IMR-90 (cell line): ENCODE data around the gene SLC38A9. TPM values are rescaled to one million over a fixed set of nuclear protein-coding genes. Genes with fewer than 3 reads are reported as not detected.

Experiments
- ATAC-seq: fragments of 200-7000 bp; cut with Tn5 transposase; 2 replicates; pipeline ENCODE4 v1.9.1; 2020; ENCODE audit warnings: low read depth, mild to moderate bottlenecking, moderate library complexity
- BruUV-seq: library from RNA; stranded (reverse); fragments of 400-500 nt; replicated peaks from 2 replicates; lab custom pipeline; 2021; lab: Mats Ljungman, UMichigan
- CTCF ChIA-PET: fragments of 300-600 bp; formaldehyde crosslinking; extraction: SDS; loops from one replicate; lab custom pipeline; 2021; ENCODE audit warnings: antibody characterized with exemption; lab: Yijun Ruan, JAX
- POLR2A ChIA-PET: fragments of 300-600 bp; sonication (Branson Sonifier 250); formaldehyde crosslinking; loops from one replicate; lab custom pipeline; 2022; ENCODE audit warnings: antibody characterized with exemption; ENCODE audit not compliant: unreplicated experiment; lab: Charles Lee
- DNase-seq: peaks from one replicate; pipeline ENCODE4 v3.0.0; 2013
- H2AFZ ChIP-seq: replicated peaks from 2 replicates; pipeline ENCODE3; 2013; ENCODE audit warnings: low read length, mild to moderate bottlenecking; ENCODE audit not compliant: poor library complexity
- H2AK5ac ChIP-seq: 2 replicates; pipeline ENCODE4 v1.6.1; 2013; ENCODE audit warnings: low read depth, low read length, inconsistent platforms
- H2AK9ac ChIP-seq: replicated peaks from 2 replicates; pipeline ENCODE3; 2013; ENCODE audit warnings: mild to moderate bottlenecking, low read depth, low read length, moderate library complexity; ENCODE audit not compliant: poor library complexity
- H2BK120ac ChIP-seq: 2 replicates; pipeline ENCODE4 v1.6.1; 2013; ENCODE audit warnings: low read depth, low read length, inconsistent platforms
- H2BK15ac ChIP-seq: 3 replicates; pipeline ENCODE4 v1.6.1; 2013; ENCODE audit warnings: low read depth, low read length, inconsistent platforms
- H2BK20ac ChIP-seq: 2 replicates; pipeline ENCODE4 v1.6.1; 2013; ENCODE audit warnings: low read depth, mild to moderate bottlenecking, inconsistent platforms, low read length, moderate library complexity
- H2BK5ac ChIP-seq: 2 replicates; pipeline ENCODE4 v1.6.1; 2013; ENCODE audit warnings: mild to moderate bottlenecking, low read depth, low read length, inconsistent platforms; ENCODE audit not compliant: poor library complexity, severe bottlenecking
- H3K14ac ChIP-seq: replicated peaks from 2 replicates; pipeline ENCODE4 v1.6.1; 2013; ENCODE audit warnings: low read depth, low read length, inconsistent platforms
- H3K18ac ChIP-seq: 2 replicates; pipeline ENCODE4 v1.6.1; 2013; ENCODE audit warnings: low read depth, low read length, control low read depth
- H3K23ac ChIP-seq: 2 replicates; pipeline ENCODE4 v1.6.1; 2013; ENCODE audit warnings: low read depth, low read length, inconsistent platforms
- H3K27ac ChIP-seq: 2 replicates; pipeline ENCODE4 v1.5.1; 2013; ENCODE audit warnings: mild to moderate bottlenecking, control low read depth, low read length; ENCODE audit not compliant: insufficient read depth
- H3K27me3 ChIP-seq: 2 replicates; pipeline ENCODE4 v1.6.1; 2013; ENCODE audit warnings: low read length; ENCODE audit not compliant: control insufficient read depth, insufficient read depth
- H3K36me3 ChIP-seq: 2 replicates; pipeline ENCODE4 v1.6.1; 2013; ENCODE audit warnings: low read length, mixed read lengths; ENCODE audit not compliant: control insufficient read depth, insufficient read depth
- H3K4ac ChIP-seq: 2 replicates; pipeline ENCODE4 v1.6.1; 2013; ENCODE audit warnings: low read depth, low read length, inconsistent platforms
- H3K4me1 ChIP-seq: 2 replicates; pipeline ENCODE4 v1.6.1; 2013; ENCODE audit warnings: low read length, mixed read lengths; ENCODE audit not compliant: control insufficient read depth, insufficient read depth
- H3K4me2 ChIP-seq: 2 replicates; pipeline ENCODE4 v1.6.1; 2013; ENCODE audit warnings: low read depth, mild to moderate bottlenecking, control low read depth, low read length, moderate library complexity
- H3K4me3 ChIP-seq: 2 replicates; pipeline ENCODE4 v1.5.1; 2013; ENCODE audit warnings: low read depth, mild to moderate bottlenecking, control low read depth, low read length, moderate library complexity; ENCODE audit not compliant: insufficient read depth
- H3K56ac ChIP-seq: 2 replicates; pipeline ENCODE4 v1.6.1; 2013; ENCODE audit warnings: low read length, inconsistent platforms; ENCODE audit not compliant: insufficient read depth; ENCODE audit errors: extremely low read depth
- H3K79me1 ChIP-seq, 2 experiments: 2 replicates each; pipeline ENCODE4 v1.6.1; 2013; ENCODE audit warnings: low read length in 2 of 2, inconsistent platforms in 1 of 2, low read depth in 1 of 2
- H3K9ac ChIP-seq: 2 replicates; pipeline ENCODE4 v1.6.1; 2013; ENCODE audit warnings: low read depth, low read length, control low read depth
- H3K9me1 ChIP-seq: 2 replicates; pipeline ENCODE4 v1.6.1; 2013; ENCODE audit warnings: low read length, inconsistent platforms; ENCODE audit not compliant: insufficient read depth
- H3K9me3 ChIP-seq: 2 replicates; pipeline ENCODE4 v1.6.1; 2013; ENCODE audit warnings: low read length; ENCODE audit not compliant: control insufficient read depth, insufficient read depth
- H4K20me1 ChIP-seq: 2 replicates; pipeline ENCODE4 v1.6.1; 2013; ENCODE audit warnings: low read length, inconsistent platforms; ENCODE audit not compliant: insufficient read depth
- H4K5ac ChIP-seq: 2 replicates; pipeline ENCODE4 v1.6.1; 2013; ENCODE audit warnings: mild to moderate bottlenecking, low read depth, low read length, control low read depth
- H4K8ac ChIP-seq, 2 experiments: 2 replicates each; pipeline ENCODE4 v1.6.1; 2013; ENCODE audit warnings: low read depth in 2 of 2, low read length in 2 of 2, control low read depth in 1 of 2, inconsistent platforms in 1 of 2
- H4K91ac ChIP-seq: 2 replicates; pipeline ENCODE4 v1.6.1; 2013; ENCODE audit warnings: low read depth, low read length, inconsistent platforms; ENCODE audit not compliant: insufficient read depth
- BHLHE40 ChIP-seq: fragments of 150-350 bp; IDR thresholded peaks from 2 replicates; pipeline ENCODE4 v1.6.1; 2016; ENCODE audit warnings: mild to moderate bottlenecking, low read depth, low read length
- CEBPB ChIP-seq: IDR thresholded peaks from 2 replicates; pipeline ENCODE4 v1.6.1; 2012; ENCODE audit warnings: low read depth, low read length, improper control_type of control experiment
- CHD1 ChIP-seq: IDR thresholded peaks from 2 replicates; pipeline ENCODE4 v1.6.1; 2012; ENCODE audit warnings: low read depth, low read length, improper control_type of control experiment
- CTCF ChIP-seq: conservative IDR thresholded peaks from 2 replicates; pipeline ENCODE4 v1.5.1; 2012; ENCODE audit warnings: mild to moderate bottlenecking, low read depth, low read length, improper control_type of control experiment
- ELK1 ChIP-seq: fragments of 150-350 bp; IDR thresholded peaks from 2 replicates; pipeline ENCODE4 v1.6.1; 2016; ENCODE audit warnings: low read depth, mild to moderate bottlenecking, low read length, moderate library complexity, borderline replicate concordance
- FOS ChIP-seq: fragments of 150-350 bp; IDR thresholded peaks from 2 replicates; pipeline ENCODE4 v1.6.1; 2016; ENCODE audit warnings: low read depth, low read length
- MAFK ChIP-seq: IDR thresholded peaks from 2 replicates; pipeline ENCODE4 v1.6.1; 2012; ENCODE audit warnings: low read depth, low read length, improper control_type of control experiment
- MAZ ChIP-seq: IDR thresholded peaks from 2 replicates; pipeline ENCODE4 v1.6.1; 2012; ENCODE audit warnings: low read depth, mild to moderate bottlenecking, low read length, improper control_type of control experiment, moderate library complexity, borderline replicate concordance
- MXI1 ChIP-seq: IDR thresholded peaks from 2 replicates; pipeline ENCODE4 v1.6.1; 2012; ENCODE audit warnings: low read depth, mild to moderate bottlenecking, low read length, moderate library complexity, borderline replicate concordance
- NFE2L2 ChIP-seq: fragments of 150-350 bp; IDR thresholded peaks from 2 replicates; pipeline ENCODE4 v1.6.1; 2016; ENCODE audit warnings: low read depth, mild to moderate bottlenecking, low read length
- POLR2A ChIP-seq: IDR thresholded peaks from 2 replicates; pipeline ENCODE4 v1.6.1; 2012; ENCODE audit warnings: mild to moderate bottlenecking, low read depth, low read length
- RAD21 ChIP-seq: IDR thresholded peaks from 2 replicates; pipeline ENCODE4 v1.6.1; 2012; ENCODE audit warnings: low read length, improper control_type of control experiment
- RCOR1 ChIP-seq: IDR thresholded peaks from 2 replicates; pipeline ENCODE4 v1.6.1; 2012; ENCODE audit warnings: mild to moderate bottlenecking, low read length, improper control_type of control experiment; ENCODE audit not compliant: insufficient replicate concordance
- RFX5 ChIP-seq: IDR thresholded peaks from 2 replicates; pipeline ENCODE4 v1.8.0; 2012; ENCODE audit warnings: low read depth, mild to moderate bottlenecking, low read length, moderate library complexity
- SMC3 ChIP-seq: fragments of 150-350 bp; IDR thresholded peaks from 2 replicates; pipeline ENCODE4 v1.6.1; 2016; ENCODE audit warnings: low read depth, mild to moderate bottlenecking, antibody characterized with exemption, low read length, moderate library complexity
- USF2 ChIP-seq: fragments of 150-350 bp; IDR thresholded peaks from 2 replicates; pipeline ENCODE4 v1.6.1; 2017; ENCODE audit warnings: mild to moderate bottlenecking, antibody characterized with exemption, low read length, low read depth
- whole genome bisulfite sequencing, 2 experiments: methylation state at CpG; one replicate each; pipeline versions ENCODE4 v1.1.5 to v1.1.7; 2013; ENCODE audit warnings: missing lambda C conversion rate in 2 of 2; ENCODE audit not compliant: insufficient read length in 1 of 2; ENCODE audit errors: extremely low coverage in 2 of 2; 5-methylcytosine and 5-hydroxymethylcytosine counted together
- dilution Hi-C: fragments of 300-500 bp; cut with HindIII; formaldehyde crosslinking; loops from one replicate; pipeline ENCODE4 v1.14.3; 2018; ENCODE audit warnings: low sequenced_read_pairs; ENCODE audit not compliant: unreplicated experiment
- in situ Hi-C: fragments of 300-500 bp; cut with MboI; formaldehyde crosslinking; loops from 3 replicates; pipeline ENCODE4 v1.14.3; 2019; ENCODE audit warnings: low sequenced_read_pairs, inconsistent platforms, mixed read lengths
- intact Hi-C: fragments of 100-400 bp; cut with micrococcal nuclease; formaldehyde crosslinking; loops from 2 replicates; pipeline ENCODE4 v1.10.0; 2022
- polyA plus RNA-seq, 3 experiments: library from polyadenylated mRNA; depleted of rRNA; stranded (reverse); fragments of >200 nt; gene quantifications; 2 replicates each; pipeline ENCODE4 v1.2.3, GENCODE V29; 2012; ENCODE audit warnings: low replicate concordance in 1 of 3
- total RNA-seq: library from RNA; depleted of rRNA; stranded (reverse); fragments of >200 nt; gene quantifications from 2 replicates; pipeline ENCODE4 v1.2.3, GENCODE V29; 2012

Gene SLC38A9
- total and polyA plus RNA-seq, 2 of the 4 experiments (the other 2 are of a cell fraction), result 10.5 to 24.2 TPM

GRCh38 chr5:55667938-55668337 is 44.2 kb downstream of the SLC38A9 start:
- Histone ChIP-seq H3K27me3 (no peaks in the 10 kb centered on the region), H3K9me1 (no peaks in the 10 kb centered on the region), H2AK5ac (no peak overlapping the region), H3K9me3 (no peaks in the 10 kb centered on the region), H2AK9ac (no peak overlapping the region), H3K36me3 (peaks cover 5% of the 10 kb centered on the region; the same call in 1 of the 2 replicates), H3K27ac (peak overlapping the region; percentile 46; the same call in 1 of the 2 replicates), H4K5ac (no peak overlapping the region), H3K4ac (no peak overlapping the region), H2BK120ac (0 out of 2 replicates have a peak overlapping the region, but pooled peaks have one; percentile 3), H4K91ac (no peak overlapping the region), H3K56ac (no peak overlapping the region), H2AFZ (no peak overlapping the region), H3K14ac (no peak overlapping the region), H3K9ac (no peak overlapping the region), H2BK15ac (no peak overlapping the region), H4K20me1 (no peaks in the 10 kb centered on the region), H4K8ac (no peak overlapping the region), H2BK20ac (no peak overlapping the region), H3K18ac (no peak overlapping the region), H3K79me1 (no peaks in the 10 kb centered on the region), H3K4me1 (peaks cover 2% of the 10 kb centered on the region; the same call in 1 of the 2 replicates), H3K23ac (no peak overlapping the region), H3K4me3 (no peak overlapping the region), H2BK5ac (peak overlapping the region; percentile 7), H3K4me2 (no peak overlapping the region)
- in situ Hi-C loops, result no loop called here
- no peak for DNase-seq
- ATAC-seq, result peak; percentile 24; the same call in 1 of the 2 replicates
- dilution Hi-C loops, result no loop called here
- intact Hi-C loops, result no loop called here
- WGBS, 2 experiments, result 100% methylated on average over 2 of the region's 3 CpGs; no CpG with 5 or more reads in 1 of the 2 experiments
- no peak for TF ChIP-seq MAZ
- TF ChIP-seq RAD21, result no peak
- TF ChIP-seq ELK1, result no peak
- TF ChIP-seq RCOR1, result no peak
- no peak for TF ChIP-seq MXI1
- no peak for TF ChIP-seq MAFK
- TF ChIP-seq RFX5, result no peak
- TF ChIP-seq NFE2L2, result no peak
- no peak for TF ChIP-seq CHD1
- no peak for TF ChIP-seq CEBPB
- no peak for TF ChIP-seq FOS
- TF ChIP-seq SMC3, result no peak
- TF ChIP-seq CTCF, result no peak
- no peak for TF ChIP-seq USF2
- TF ChIP-seq BHLHE40, result no peak
- TF ChIP-seq POLR2A, result no peak
- ChIA-PET POLR2A (no interaction called here), CTCF (interaction anchor here (0.8 kb wide), 1 partner anchor 24 kb away, joined by 3 read pairs; no protein-coding TSS in a partner anchor)
- no TSS peak for BruUV-seq
